GM08714 (cell line): ENCODE data around the gene CLMN.
A peak's percentile ranks its signal among the peaks of the same experiment; 100 is the strongest.

Experiments
- H3K4me3 ChIP-seq: fragments of 200-500 bp; sonication (Bioruptor generic); 2 replicates; pipeline ENCODE4 v1.5.1; 2014; ENCODE audit warnings: mild to moderate bottlenecking, low read length, inconsistent platforms
- ZNF274 ChIP-seq: IDR thresholded peaks from 2 replicates; pipeline ENCODE4 v1.6.1; 2012; ENCODE audit warnings: mild to moderate bottlenecking, low read depth, low read length

Gene CLMN

DNA sequence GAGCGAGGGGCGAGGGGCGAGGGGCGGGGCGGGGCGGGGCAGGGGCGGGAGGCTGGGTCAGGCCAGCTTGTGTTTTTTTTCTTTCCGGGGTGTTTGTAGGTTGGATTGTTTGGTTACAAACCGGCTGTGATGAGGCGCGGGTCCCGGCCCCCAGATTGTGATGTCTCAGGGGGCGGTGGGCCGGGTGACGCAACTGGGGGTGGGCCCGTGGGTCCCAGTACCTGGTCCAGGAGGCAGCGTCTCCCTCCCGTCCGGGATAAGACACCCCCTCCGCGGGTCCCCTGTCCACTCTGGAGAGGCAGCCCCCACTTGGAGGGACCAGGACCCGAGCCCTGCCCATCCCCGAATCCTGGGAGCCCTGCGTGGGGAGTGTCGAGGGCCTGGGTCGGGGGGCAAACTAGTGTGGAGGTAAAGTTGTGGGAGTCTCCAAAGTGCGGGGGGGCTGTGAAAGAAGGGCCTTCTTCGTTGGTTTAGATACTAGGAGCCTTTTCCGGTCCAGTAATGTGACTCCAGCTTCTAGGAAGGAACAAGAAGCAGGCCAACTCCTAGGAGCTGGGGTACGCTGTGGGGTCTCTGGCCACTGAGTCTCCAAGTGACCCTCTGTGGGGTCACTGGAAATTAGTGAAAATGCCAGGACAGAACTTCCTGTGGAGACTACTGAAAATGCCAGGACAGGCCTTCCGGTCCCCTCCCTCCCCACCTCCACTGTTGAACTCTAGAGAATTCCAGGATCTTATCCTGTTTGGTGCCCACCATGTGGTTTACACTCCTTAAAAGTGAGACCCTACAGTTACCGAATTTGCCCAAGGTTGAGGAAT lies 579 bp upstream of the CLMN start:
- no peak overlapping the region; the same call in 1 of the 2 replicates for H3K4me3 ChIP-seq
- no peak for TF ChIP-seq ZNF274

- peak overlapping the region; percentile 77 for H3K4me3 ChIP-seq
- no peak for TF ChIP-seq ZNF274
Observed at GRCh38 chr14:95318399-95319311, 1.1 kb downstream of the CLMN start.

DNA sequence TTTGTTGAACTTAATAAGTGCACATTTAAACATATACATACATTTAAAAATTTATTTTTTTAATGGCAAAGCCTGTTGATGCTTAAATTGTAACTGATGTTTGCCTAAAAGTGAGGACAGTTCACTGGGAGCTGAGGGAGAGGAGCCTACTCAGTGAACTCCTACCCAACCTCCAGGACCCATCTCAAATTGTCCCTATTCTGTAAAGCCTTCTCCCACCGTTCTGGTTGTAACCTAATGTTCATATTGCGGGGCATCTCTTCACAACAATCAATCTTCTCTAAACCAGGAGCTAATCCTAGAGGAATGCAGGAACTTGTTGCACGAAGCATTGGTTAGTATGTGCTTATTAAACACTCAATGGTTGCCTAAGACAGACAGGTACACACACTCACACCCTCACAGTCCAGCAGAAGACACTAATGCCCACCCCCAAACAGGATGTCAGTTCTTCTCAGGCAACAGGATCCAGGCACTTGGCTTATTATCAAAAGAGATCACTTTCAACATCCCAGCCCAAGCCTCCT lies 1.8 kb downstream of the CLMN start:
- H3K4me3 ChIP-seq, result no peak overlapping the region

GRCh38 chr14:95316821-95317220 lies 2.9 kb downstream of the CLMN start:
- no peak overlapping the region for H3K4me3 ChIP-seq
- TF ChIP-seq ZNF274, result no peak

More for the DNA sequence above, 1.8 kb downstream of the CLMN start:
- TF ChIP-seq ZNF274, result no peak

DNA sequence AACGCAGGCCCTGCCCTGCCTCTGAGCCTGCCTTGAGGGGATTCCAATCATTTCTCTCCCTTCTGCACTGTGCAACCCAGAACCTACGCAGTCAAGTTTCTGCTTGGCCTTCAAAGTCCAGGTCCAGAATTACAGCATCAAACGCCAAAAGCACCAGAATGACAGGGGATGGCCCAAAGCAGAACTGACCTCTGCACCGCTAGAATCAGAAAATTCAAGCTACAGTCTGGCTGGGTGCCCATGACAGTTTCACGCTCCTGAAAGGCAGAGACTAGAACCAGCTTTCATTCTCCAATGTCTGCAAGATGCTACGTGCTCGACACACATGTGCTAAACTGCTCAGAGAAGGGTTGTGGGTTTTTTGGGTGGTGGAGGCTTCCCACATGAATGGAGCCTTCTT lies 4.1 kb downstream of the CLMN start:
- no peak for TF ChIP-seq ZNF274

GRCh38 chr14:95315156-95315555 lies 4.6 kb downstream of the CLMN start:
- H3K4me3 ChIP-seq, result no peak overlapping the region
- no peak for TF ChIP-seq ZNF274

More for the DNA sequence above, 4.1 kb downstream of the CLMN start:
- no peak overlapping the region for H3K4me3 ChIP-seq

DNA sequence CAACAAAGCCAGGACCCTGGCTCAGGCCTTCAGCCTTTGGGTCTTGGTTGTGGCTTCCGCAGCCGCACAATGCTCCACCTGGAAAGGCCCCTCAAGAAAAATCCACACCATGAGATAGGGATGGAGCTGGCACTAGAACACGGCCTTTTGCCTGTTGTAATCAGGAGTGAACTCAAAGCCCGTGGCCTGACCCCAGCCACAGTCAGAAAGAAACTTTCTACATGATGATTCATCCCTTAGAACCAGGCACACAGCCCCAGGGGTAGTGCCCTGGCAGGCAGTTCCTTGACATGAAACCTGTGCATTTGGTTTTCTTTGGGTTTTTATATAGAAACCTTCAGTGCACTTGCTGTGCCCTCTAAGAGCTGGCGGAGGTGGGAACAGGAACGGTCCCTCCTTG lies 5.1 kb downstream of the CLMN start:
- no peak for TF ChIP-seq ZNF274
- H3K4me3 ChIP-seq, result no peak overlapping the region

- H3K4me3 ChIP-seq, result no peak overlapping the region
- no peak for TF ChIP-seq ZNF274
Observed at GRCh38 chr14:95313707-95314106, 6.0 kb downstream of the CLMN start.

DNA sequence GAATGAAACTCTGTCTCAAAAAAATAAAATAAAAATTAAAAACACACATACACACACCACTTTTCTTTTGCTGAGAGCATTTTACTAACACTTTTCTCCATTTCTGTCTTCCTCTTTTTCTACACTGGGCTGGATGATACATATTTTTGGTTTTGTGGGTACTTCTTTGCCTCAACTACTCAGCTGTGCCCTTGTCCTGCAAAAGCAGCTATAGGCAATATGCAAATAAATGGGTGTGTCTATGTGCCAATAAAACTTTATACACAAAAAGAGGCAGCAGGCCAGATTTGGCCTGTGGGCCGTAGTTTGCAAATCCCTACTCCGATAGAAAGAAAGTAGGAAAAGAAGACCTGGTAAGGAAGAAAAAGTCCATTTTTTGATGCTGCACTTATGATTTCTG lies 6.5 kb downstream of the CLMN start:
- TF ChIP-seq ZNF274, result no peak
- H3K4me3 ChIP-seq, result no peak overlapping the region

DNA sequence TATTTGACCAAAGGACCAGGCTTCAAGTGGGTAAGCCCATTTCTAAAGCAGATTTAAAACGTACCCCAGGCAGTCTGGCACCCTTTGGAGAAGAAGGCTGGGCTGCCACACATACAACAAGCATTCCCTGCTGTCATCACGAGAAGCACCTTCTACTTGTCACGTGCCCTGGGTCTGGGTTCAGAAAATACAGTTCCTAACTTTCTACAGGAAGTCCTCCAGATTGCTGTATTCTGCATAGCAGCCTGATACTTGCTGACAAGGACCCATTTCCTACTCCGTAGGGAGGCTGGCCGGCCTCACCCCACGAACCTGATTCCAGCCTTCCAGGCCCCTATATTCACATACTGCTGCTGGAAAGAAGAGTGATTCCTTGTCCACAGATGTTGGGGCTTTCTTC lies 7.4 kb downstream of the CLMN start:
- TF ChIP-seq ZNF274, result no peak
- no peak overlapping the region for H3K4me3 ChIP-seq

GRCh38 chr14:95311752-95312151 lies 8.0 kb downstream of the CLMN start:
- H3K4me3 ChIP-seq, result no peak overlapping the region
- no peak for TF ChIP-seq ZNF274

DNA sequence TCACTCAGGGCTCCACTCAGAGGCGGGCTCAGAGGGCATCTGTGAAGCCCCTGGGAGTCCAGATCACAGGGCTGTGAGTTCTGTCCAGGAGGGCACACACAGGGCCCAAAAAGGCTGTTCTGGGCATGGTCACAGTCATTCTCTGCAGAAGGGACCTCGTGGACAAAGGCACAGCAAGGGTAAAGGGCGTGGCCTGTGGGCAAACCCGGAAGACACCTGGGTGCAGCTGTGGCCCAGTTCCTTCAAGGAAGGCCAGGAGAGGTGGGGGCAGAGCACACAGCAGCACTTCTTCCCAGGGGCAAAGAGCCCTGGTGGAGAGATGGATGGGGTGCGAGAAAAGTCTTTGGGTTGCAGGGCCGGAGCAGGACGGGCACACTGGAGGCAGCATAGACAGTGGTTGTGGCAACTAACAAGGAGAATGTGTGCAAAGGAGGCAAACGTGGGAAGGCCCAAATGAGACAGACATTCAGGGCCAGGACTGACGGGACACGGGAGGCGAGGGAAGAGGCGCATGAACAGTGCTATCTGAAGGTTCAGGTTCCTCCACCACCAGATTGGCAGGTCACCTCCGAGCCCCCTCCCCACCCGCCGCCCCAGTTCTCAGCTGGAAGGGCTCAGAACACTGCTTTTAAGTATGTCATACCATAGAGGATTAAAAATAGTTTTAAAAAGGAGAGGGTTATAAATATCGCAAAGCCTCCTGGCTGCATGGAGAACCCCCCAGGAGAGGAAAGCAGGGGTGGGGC lies 8.9 kb downstream of the CLMN start:
- no peak for TF ChIP-seq ZNF274
- H3K4me3 ChIP-seq, result no peak overlapping the region

DNA sequence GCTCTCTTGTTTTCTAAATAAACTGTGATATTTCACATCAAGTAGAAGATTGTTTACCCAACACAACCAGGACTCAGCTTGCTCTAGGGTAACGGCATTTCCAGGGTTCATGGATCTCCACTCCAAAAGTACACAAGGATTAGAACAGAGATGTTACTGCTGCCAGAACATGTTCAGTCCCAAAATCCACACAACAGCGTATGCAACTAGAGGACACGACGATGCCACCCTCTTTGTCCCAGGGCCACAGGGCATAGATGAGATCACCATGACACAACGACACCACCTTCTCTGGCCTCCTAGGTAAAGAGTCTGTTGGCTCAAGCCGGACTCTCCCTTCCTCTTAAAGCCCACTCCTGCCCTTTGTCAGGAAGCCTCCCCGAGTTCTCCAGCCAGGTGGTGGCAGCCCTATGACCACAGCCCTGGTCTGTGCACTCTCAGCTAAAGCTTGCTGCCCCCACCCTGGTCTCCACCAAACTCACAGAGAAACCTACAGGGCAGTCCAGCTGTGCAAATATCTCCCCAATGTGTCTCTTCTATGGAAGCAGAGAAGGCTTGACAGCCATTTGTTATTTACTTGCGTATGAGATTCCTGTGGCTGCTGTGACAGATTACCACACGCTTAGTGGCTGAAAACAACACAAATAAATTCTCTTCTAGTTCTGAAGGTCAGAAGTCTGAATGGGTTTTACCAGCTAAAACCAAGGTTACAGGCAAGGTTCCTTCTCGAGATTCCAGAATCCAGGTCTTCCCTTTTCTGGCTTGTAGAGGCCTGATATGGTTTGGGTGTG lies 10.3 kb downstream of the CLMN start:
- no peak overlapping the region for H3K4me3 ChIP-seq
- TF ChIP-seq ZNF274, result no peak
